ENCODE data around the gene APP.

Gene APP

GRCh38 chr21:26116456-26117011, 54.0 kb downstream of the APP start:
- H3K4me3 ChIP-seq (replicated peaks; ENCODE audit: insufficient read depth, low read length) = no peak overlapping the region
- H3K27me3 ChIP-seq (ENCODE audit: insufficient read depth, poor library complexity, severe bottlenecking) = no peaks in the 10 kb centered on the region
- no peak overlapping the region for H3K27ac ChIP-seq (replicated peaks)
- TF ChIP-seq REST (IDR thresholded peaks at IDR 0.05; ENCODE audit: insufficient replicate concordance, low read depth) (no peak), GABPA (IDR thresholded peaks at IDR 0.05; ENCODE audit: low read depth) (no peak), POLR2AphosphoS5 (IDR thresholded peaks at IDR 0.05; ENCODE audit: low read depth) (no peak), SPI1 (IDR thresholded peaks at IDR 0.05; ENCODE audit: borderline replicate concordance, low read depth) (no peak)
- TF ChIP-seq, protein P1, sequence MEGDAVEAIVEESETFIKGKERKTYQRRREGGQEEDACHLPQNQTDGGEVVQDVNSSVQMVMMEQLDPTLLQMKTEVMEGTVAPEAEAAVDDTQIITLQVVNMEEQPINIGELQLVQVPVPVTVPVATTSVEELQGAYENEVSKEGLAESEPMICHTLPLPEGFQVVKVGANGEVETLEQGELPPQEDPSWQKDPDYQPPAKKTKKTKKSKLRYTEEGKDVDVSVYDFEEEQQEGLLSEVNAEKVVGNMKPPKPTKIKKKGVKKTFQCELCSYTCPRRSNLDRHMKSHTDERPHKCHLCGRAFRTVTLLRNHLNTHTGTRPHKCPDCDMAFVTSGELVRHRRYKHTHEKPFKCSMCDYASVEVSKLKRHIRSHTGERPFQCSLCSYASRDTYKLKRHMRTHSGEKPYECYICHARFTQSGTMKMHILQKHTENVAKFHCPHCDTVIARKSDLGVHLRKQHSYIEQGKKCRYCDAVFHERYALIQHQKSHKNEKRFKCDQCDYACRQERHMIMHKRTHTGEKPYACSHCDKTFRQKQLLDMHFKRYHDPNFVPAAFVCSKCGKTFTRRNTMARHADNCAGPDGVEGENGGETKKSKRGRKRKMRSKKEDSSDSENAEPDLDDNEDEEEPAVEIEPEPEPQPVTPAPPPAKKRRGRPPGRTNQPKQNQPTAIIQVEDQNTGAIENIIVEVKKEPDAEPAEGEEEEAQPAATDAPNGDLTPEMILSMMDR (IDR thresholded peaks at IDR 0.05; ENCODE audit: insufficient read depth, low read length) = no peak
- DNase-seq (ENCODE audit: low read depth in 1 of 2, low spot score in 1 of 2) = no peak

GRCh38 chr21:26115899-26116298, 54.7 kb downstream of the APP start:
- TF ChIP-seq, protein P1 (IDR thresholded peaks at IDR 0.05; ENCODE audit: insufficient read depth, low read length) = no peak
- TF ChIP-seq POLR2AphosphoS5 (IDR thresholded peaks at IDR 0.05; ENCODE audit: low read depth) (no peak), GABPA (IDR thresholded peaks at IDR 0.05; ENCODE audit: low read depth) (no peak), SPI1 (IDR thresholded peaks at IDR 0.05; ENCODE audit: borderline replicate concordance, low read depth) (no peak), REST (IDR thresholded peaks at IDR 0.05; ENCODE audit: insufficient replicate concordance, low read depth) (no peak)
- no peak for DNase-seq (ENCODE audit: low read depth in 1 of 2, low spot score in 1 of 2)
- Histone ChIP-seq H3K27ac (replicated peaks) (no peak overlapping the region), H3K4me3 (replicated peaks; ENCODE audit: insufficient read depth, low read length) (no peak overlapping the region), H3K27me3 (ENCODE audit: insufficient read depth, poor library complexity, severe bottlenecking) (no peaks in the 10 kb centered on the region)

- H3K4me3 ChIP-seq (replicated peaks; ENCODE audit: insufficient read depth, low read length) = no peak overlapping the region
- DNase-seq (ENCODE audit: low read depth in 1 of 2, low spot score in 1 of 2) = no peak
- H3K27ac ChIP-seq (replicated peaks) = no peak overlapping the region
- no peaks in the 10 kb centered on the region for H3K27me3 ChIP-seq (ENCODE audit: insufficient read depth, poor library complexity, severe bottlenecking)
- no peak for TF ChIP-seq REST (IDR thresholded peaks at IDR 0.05; ENCODE audit: insufficient replicate concordance, low read depth)
- no peak for TF ChIP-seq SPI1 (IDR thresholded peaks at IDR 0.05; ENCODE audit: borderline replicate concordance, low read depth)
- TF ChIP-seq, protein P1 (IDR thresholded peaks at IDR 0.05; ENCODE audit: insufficient read depth, low read length) = no peak
- TF ChIP-seq POLR2AphosphoS5 (IDR thresholded peaks at IDR 0.05; ENCODE audit: low read depth) = no peak
- TF ChIP-seq GABPA (IDR thresholded peaks at IDR 0.05; ENCODE audit: low read depth) = no peak
Measured at GRCh38 chr21:26115305-26115704, 55.3 kb downstream of the APP start.
